ENCODE data around the gene HCN1.

The HCN1 gene

GRCh38 chr5:45648744-45649143 is 47.4 kb downstream of the HCN1 start:
- H3K27me3 ChIP-seq (ENCODE audit: insufficient read depth, poor library complexity, severe bottlenecking) = no peaks in the 10 kb centered on the region
- H3K27ac ChIP-seq (replicated peaks) = no peak overlapping the region
- no peak for DNase-seq (ENCODE audit: low read depth in 1 of 2, low spot score in 1 of 2)
- H3K4me3 ChIP-seq (replicated peaks; ENCODE audit: insufficient read depth, low read length) = no peak overlapping the region
- TF ChIP-seq, protein P1, sequence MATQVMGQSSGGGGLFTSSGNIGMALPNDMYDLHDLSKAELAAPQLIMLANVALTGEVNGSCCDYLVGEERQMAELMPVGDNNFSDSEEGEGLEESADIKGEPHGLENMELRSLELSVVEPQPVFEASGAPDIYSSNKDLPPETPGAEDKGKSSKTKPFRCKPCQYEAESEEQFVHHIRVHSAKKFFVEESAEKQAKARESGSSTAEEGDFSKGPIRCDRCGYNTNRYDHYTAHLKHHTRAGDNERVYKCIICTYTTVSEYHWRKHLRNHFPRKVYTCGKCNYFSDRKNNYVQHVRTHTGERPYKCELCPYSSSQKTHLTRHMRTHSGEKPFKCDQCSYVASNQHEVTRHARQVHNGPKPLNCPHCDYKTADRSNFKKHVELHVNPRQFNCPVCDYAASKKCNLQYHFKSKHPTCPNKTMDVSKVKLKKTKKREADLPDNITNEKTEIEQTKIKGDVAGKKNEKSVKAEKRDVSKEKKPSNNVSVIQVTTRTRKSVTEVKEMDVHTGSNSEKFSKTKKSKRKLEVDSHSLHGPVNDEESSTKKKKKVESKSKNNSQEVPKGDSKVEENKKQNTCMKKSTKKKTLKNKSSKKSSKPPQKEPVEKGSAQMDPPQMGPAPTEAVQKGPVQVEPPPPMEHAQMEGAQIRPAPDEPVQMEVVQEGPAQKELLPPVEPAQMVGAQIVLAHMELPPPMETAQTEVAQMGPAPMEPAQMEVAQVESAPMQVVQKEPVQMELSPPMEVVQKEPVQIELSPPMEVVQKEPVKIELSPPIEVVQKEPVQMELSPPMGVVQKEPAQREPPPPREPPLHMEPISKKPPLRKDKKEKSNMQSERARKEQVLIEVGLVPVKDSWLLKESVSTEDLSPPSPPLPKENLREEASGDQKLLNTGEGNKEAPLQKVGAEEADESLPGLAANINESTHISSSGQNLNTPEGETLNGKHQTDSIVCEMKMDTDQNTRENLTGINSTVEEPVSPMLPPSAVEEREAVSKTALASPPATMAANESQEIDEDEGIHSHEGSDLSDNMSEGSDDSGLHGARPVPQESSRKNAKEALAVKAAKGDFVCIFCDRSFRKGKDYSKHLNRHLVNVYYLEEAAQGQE (IDR thresholded peaks at IDR 0.05; ENCODE audit: insufficient replicate concordance, low read depth) = no peak
- TF ChIP-seq SPI1 (IDR thresholded peaks at IDR 0.05; ENCODE audit: borderline replicate concordance, low read depth) (no peak), GABPA (IDR thresholded peaks at IDR 0.05; ENCODE audit: low read depth) (no peak), POLR2AphosphoS5 (IDR thresholded peaks at IDR 0.05; ENCODE audit: low read depth) (no peak), CTCF (IDR thresholded peaks at IDR 0.05; ENCODE audit: insufficient read depth, low read length) (no peak)

DNA sequence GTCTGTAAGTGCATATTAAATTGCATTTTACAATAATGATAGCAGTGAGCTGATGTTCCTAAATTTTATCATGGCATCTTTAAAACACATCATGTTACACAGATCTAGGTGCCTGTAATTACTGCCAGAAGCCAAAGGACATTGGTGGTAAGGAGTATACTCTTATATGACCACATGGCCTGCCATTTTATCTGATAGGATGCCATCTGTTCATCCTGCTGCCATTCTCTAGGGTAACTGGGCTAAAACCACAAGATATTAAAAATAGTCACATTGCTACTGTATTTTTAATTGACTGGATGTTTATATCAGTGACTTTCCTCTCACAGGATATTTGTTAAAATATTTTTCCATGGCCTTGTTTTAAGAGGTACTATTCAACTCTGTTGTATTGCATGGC is 53.1 kb downstream of the HCN1 start:
- no peak overlapping the region for H3K27ac ChIP-seq (replicated peaks)
- TF ChIP-seq, protein P1 (IDR thresholded peaks at IDR 0.05; ENCODE audit: insufficient replicate concordance, low read depth) = no peak
- no peak for TF ChIP-seq SPI1 (IDR thresholded peaks at IDR 0.05; ENCODE audit: borderline replicate concordance, low read depth)
- no peak for TF ChIP-seq GABPA (IDR thresholded peaks at IDR 0.05; ENCODE audit: low read depth)
- no peak for TF ChIP-seq CTCF (IDR thresholded peaks at IDR 0.05; ENCODE audit: insufficient read depth, low read length)
- H3K4me3 ChIP-seq (replicated peaks; ENCODE audit: insufficient read depth, low read length) = no peak overlapping the region
- no peak for DNase-seq (ENCODE audit: low read depth in 1 of 2, low spot score in 1 of 2)
- no peaks in the 10 kb centered on the region for H3K27me3 ChIP-seq (ENCODE audit: insufficient read depth, poor library complexity, severe bottlenecking)

GRCh38 chr5:45642370-45642769 is 53.8 kb downstream of the HCN1 start:
- Histone ChIP-seq H3K4me3 (replicated peaks; ENCODE audit: insufficient read depth, low read length) (no peak overlapping the region), H3K27ac (replicated peaks) (no peak overlapping the region), H3K27me3 (ENCODE audit: insufficient read depth, poor library complexity, severe bottlenecking) (no peaks in the 10 kb centered on the region)
- DNase-seq (ENCODE audit: low read depth in 1 of 2, low spot score in 1 of 2) = no peak
- TF ChIP-seq POLR2AphosphoS5 (IDR thresholded peaks at IDR 0.05; ENCODE audit: low read depth) (no peak), CTCF (IDR thresholded peaks at IDR 0.05; ENCODE audit: insufficient read depth, low read length) (no peak), SPI1 (IDR thresholded peaks at IDR 0.05; ENCODE audit: borderline replicate concordance, low read depth) (no peak), GABPA (IDR thresholded peaks at IDR 0.05; ENCODE audit: low read depth) (no peak)
- TF ChIP-seq, protein P1 (IDR thresholded peaks at IDR 0.05; ENCODE audit: insufficient replicate concordance, low read depth) = no peak

All from HL-60 (cell line).